ENCODE measurements around the gene AOX1.
"Not testable (repeated sequence)": the region's sequence is repeated elsewhere in the genome, so short reads cannot be mapped to it uniquely, and the experiment has no call there.

Gene AOX1

GRCh38 chr2:200668478-200668877 is 82.7 kb downstream of the AOX1 start:
- DNase-seq (ENCODE audit: low spot score) = no peak

GRCh38 chr2:200669308-200669707 is 83.5 kb downstream of the AOX1 start:
- no peak for DNase-seq (ENCODE audit: low spot score)

- DNase-seq (ENCODE audit: low spot score) = no peak
Observed at GRCh38 chr2:200670313-200670712, 84.5 kb downstream of the AOX1 start.

- no peak for DNase-seq (ENCODE audit: low spot score)
Observed at GRCh38 chr2:200670751-200671150, 84.9 kb downstream of the AOX1 start.

GRCh38 chr2:200673191-200673590 is 87.4 kb downstream of the AOX1 start:
- no peak for DNase-seq (ENCODE audit: low spot score)

- no peak for DNase-seq (ENCODE audit: low spot score)
Observed at GRCh38 chr2:200674837-200675236, 89.0 kb downstream of the AOX1 start.

- DNase-seq (ENCODE audit: low spot score) = no peak
Observed at GRCh38 chr2:200677171-200677570, 91.4 kb downstream of the AOX1 start.

- no peak for DNase-seq (ENCODE audit: low spot score)
Observed at GRCh38 chr2:200677721-200678532, 92.1 kb downstream of the AOX1 start.

- no peak for DNase-seq (ENCODE audit: low spot score)
Observed at GRCh38 chr2:200679127-200679526, 93.3 kb downstream of the AOX1 start.

- DNase-seq (ENCODE audit: low spot score) = no peak
Observed at GRCh38 chr2:200679535-200679934, 93.7 kb downstream of the AOX1 start.

GRCh38 chr2:200681697-200682096 is 95.9 kb downstream of the AOX1 start:
- no peak for DNase-seq (ENCODE audit: low spot score)

GRCh38 chr2:200682407-200682806 is 96.6 kb downstream of the AOX1 start:
- not testable (repeated sequence) for DNase-seq (ENCODE audit: low spot score)

- no peak for DNase-seq (ENCODE audit: low spot score)
Observed at GRCh38 chr2:200687922-200688920, 102.4 kb downstream of the AOX1 start.

- DNase-seq (ENCODE audit: low spot score) = no peak
Observed at GRCh38 chr2:200689115-200689514, 103.3 kb downstream of the AOX1 start.

- DNase-seq (ENCODE audit: low spot score) = no peak
Observed at GRCh38 chr2:200693836-200694470, 108.1 kb downstream of the AOX1 start.

- no peak for DNase-seq (ENCODE audit: low spot score)
Observed at GRCh38 chr2:200695191-200695590, 109.4 kb downstream of the AOX1 start.

- no peak for DNase-seq (ENCODE audit: low spot score)
Observed at GRCh38 chr2:200695601-200696000, 109.8 kb downstream of the AOX1 start.

GRCh38 chr2:200698217-200698616 is 112.4 kb downstream of the AOX1 start:
- DNase-seq (ENCODE audit: low spot score) = no peak

- no peak for DNase-seq (ENCODE audit: low spot score)
Observed at GRCh38 chr2:200699310-200699709, 113.5 kb downstream of the AOX1 start.

- no peak for DNase-seq (ENCODE audit: low spot score)
Observed at GRCh38 chr2:200700856-200701255, 115.0 kb downstream of the AOX1 start.

GRCh38 chr2:200702044-200702443 is 116.2 kb downstream of the AOX1 start:
- no peak for DNase-seq (ENCODE audit: low spot score)

- no peak for DNase-seq (ENCODE audit: low spot score)
Observed at GRCh38 chr2:200702646-200703118, 116.9 kb downstream of the AOX1 start.
